AG08396 (cell line): ENCODE results near the gene ZBTB32.

Experiments used
- DNase-seq: peaks from one replicate; pipeline ENCODE4 v3.0.0; 2012; ENCODE audit warnings: low spot score, mixed read lengths

ZBTB32 gene

DNA sequence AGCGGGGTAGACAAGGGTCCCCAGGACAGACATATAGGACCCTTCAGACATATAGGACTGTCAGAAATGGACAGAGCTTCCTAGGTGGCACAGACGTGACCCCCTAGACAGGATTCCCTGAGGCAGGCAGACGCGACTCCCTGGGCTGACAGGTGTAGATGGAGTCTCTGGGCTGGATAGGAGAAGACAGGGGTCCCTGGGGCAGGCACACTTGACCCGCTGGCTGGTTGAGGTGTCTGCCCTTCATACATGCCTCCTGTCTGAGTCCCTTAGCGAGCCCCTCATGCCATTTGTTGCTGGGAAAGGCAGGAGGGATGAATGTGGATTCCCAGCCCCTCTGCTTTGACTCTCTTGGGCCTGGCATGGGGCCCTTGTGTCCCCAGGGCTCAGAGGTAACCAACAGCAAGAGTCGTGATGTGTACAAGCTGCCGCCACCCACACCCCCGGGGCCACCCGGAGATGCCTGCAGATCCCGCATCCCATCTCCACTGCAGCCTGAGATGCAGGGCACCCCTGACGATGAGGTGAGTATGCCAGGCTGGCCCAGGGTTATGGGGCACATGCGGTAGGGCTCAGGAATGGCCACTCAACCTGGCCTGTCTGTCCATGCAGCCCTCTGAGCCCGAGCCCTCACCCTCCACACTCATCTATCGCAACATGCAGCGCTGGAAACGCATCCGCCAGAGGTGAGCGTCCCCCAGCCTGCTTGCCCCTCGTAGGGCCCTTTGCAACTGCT, 49.4 kb downstream of the ZBTB32 start:
- no peak for DNase-seq

DNA sequence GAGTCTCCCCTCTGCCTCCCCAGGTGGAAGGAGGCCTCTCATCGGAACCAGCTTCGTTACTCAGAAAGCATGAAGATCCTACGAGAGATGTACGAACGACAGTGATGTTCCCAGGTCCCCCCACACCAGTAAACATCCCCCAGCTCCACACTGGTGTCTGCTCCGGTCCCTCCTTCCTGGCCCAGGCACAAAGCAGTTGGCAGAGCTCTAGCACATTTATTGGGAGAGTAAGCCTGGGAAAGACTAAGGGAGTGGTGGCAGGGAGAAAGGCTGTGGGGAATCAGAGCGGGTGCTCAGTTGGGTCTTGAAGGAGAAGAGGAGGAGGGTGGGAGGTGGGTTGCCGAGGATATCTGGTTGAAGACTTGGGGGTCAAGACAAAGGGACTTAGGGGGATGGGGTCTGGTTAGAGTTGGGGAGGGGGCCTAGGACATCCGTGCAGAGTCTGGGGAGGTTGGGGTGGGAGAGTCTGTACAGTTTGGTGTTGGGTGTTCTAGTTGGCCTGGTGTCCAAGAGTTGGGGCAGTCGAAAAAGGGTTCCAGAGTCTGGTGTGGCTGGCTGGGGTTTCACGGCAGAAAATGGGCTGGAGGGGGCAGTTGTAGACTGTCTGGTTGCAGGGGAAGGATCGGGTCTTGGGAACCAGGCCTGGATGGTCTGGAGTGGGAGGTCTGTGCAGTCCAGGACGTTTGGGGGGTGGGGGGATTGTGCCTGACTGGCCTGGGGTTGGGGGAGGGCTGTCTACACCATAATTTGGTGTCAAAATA, 50.2 kb downstream of the ZBTB32 start:
- no peak for DNase-seq

DNA sequence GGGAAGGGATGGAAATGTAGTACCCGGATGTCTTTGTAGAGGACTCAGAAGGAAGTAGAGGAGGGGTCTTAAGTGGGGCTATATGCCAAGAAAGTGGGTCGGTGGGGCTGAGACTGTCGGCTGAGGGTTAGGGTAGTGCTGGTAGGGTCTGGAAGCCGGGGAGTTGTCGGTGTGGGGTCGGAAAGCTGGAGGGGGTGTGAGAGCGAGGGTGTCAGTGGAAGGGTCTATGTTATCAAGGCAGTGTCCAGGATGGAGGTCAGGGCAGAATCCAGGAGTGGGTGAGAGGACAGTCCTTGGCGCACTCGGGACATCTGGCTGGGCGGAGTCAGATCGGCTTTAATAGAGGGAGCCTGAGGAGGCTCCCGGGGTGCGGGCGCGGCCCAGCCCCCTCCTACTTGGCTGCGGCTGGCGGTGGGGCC, 50.8 kb downstream of the ZBTB32 start:
- no peak for DNase-seq

DNA sequence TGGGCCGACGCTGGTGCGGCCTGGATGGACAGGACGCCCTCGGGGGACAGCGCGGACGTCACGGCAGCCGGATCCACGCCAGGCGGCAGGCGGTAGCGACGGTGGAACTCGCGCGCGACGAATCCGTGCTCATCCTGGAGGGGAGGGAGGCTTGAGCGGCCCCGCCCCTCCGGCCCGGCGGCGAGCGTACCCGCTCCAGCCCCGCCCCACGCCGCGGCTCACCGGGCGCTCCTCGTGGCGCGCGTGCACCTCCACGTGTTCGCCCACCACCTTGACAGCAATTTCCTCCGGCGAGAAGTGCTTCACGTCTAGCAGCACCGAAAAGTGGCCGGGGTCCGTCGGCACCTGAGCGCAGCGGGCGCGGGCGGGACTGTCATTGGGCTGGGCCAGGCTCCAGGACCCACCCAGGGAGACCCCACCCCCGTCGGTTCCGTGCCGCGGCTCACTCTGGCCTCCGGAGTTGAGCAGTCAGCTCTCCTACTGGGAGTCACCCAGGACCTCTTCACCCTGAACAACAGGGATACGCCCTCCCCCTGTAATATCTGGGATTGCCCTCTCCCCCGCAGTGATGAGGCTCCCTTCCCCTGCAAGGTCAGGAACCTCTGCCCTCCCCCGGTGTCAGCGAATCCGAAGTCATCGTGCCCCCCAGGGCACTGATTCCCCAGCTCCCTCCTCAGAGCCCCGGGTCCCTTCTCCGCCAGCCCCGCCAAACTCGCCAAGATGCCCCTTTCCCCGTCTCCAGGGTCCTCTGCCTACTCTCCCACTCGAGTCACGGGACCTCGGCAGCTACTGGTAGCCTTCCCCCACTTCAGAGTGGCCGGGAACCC, 51.4 kb downstream of the ZBTB32 start:
- DNase-seq, result peak; percentile 77

DNA sequence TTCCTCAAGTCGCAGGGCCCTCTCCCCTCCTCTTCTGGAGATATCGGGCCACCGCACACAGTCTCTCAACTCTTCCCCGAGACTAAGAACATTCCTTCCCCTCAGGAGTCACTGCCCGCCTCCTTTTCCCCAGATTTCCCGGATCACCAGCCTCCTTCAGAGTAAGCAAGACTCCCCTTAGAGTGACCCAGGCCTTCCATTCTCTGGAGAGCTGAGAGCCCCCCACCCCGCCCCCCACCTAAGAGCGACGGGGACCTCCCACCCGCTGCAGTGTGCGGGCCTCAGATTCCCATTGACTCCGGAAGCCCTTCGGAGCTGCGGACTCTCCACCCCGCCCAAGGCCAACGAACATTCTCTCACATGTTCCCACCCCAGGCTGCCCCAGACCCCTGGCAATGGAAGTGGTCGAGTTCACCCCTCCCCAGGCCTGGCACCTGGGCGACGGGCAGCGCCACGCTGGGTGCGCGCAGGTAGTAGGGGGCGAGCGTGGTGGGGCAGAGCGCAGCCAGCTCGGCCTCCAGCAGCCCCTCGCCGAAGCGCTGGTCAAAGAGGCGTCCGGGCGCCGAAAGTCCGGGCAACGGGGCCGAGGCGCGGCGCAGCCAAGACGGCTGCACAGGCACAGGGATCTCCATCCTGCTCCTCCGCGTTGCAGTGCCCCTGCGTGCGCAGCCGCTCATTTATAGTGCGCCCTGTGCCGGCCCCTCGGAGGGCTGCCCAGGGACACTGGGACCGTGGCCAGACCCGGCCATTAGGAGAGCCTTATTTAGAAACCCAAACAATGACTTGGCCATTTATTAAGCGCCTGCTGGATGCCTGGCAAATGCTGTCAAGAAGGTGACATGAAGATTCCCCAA, 52.2 kb downstream of the ZBTB32 start, which contains the start of gene HSPB6:
Gene HSPB6 (minus strand): TSS at position 653 of the 854 bp plus-strand sequence. CDS start 21 bp downstream, at position 632.
- peak; percentile 62 for DNase-seq

DNA sequence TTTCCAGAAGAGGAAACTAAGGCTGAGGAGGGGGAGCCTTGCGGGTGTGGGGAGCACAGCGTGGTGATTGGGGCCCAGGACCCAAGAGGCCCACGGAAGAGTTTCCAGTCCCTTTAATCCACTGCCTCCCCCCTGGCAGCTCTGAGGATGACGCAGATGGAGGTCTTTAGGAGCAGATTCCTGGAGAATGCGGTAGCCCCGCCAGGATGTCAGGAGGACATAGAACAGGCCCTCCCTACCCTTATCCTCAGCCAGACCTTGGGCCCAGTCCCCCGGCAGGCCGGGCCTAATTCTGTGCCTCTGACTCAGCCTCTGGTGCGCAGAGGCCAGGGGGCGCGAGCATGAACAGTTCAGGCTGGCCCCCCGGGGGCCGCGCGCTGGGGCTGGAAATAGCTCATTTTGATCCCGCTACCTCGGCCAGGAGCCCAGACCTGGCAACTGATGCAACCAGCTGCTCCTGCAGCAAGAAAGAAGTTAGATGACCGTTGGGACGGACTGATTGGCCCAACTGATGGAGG, 52.9 kb downstream of the ZBTB32 start:
- DNase-seq, result peak; percentile 76

DNA sequence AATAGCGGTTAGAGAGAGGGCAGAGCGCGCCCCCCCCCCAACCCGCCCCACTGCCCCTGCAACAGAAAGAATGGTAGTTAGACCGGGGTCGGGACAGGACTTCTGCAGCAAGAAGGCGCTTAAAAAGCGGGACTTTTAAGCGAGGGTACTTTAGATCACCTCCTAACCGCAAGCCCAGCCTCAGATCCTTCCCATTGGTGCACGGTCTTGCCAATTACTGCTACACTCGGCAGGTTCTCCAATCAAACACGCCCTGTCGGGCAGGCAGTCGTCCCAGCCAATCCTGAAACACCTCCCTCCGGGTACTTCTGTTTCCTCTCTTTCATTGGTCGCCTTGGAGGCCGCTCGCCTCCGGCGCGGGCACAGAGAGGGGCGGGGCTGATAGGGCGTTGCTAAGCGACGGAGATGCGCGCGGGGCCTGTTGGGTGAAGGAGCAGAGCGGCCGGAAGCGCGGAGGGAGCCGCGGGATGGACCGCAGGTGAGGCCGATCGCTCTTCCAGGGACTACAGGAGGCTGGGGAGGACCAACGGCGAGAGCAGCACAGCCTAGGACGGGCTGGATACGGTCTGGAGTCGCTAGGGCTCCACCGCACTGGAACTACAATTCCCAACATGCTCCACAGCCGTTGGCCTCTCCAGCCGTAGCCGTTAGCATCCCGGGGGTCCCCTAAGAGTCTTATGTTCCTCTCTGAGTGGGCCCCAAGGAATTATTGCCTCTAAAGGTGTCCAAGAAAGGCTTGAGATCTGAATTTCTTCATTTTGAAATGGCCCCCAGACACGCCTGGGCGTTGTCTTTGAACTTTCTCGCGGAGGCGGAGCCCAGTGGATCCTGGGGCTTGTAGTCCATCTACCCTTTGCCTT, 53.6 kb downstream of the ZBTB32 start, which contains the start of gene PROSER3:
Gene PROSER3 (plus strand): TSS at position 428 of the 860 bp plus-strand sequence. CDS start 40 bp downstream, at position 468.
- DNase-seq, result peak; percentile 99

DNA sequence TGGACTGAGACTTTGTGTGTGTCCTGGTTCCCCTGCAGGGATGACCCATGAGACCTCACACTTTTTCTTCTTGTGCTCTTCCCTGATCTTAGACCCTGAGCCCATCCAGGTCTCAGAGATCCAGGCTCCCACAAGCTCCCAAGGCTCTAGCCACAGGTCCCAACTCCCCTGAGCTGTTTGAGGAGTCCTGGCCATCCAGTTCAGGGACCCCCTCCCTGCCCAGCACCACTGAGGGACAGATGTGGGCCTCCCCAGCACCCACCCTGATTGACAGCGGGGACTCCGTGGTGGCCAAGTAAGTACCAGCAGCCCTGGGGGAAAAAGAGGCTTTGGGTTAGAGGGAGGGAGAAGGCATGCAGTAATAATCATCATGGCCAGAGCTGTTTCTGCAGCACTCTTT, 55.3 kb downstream of the ZBTB32 start:
- DNase-seq, result no peak

DNA sequence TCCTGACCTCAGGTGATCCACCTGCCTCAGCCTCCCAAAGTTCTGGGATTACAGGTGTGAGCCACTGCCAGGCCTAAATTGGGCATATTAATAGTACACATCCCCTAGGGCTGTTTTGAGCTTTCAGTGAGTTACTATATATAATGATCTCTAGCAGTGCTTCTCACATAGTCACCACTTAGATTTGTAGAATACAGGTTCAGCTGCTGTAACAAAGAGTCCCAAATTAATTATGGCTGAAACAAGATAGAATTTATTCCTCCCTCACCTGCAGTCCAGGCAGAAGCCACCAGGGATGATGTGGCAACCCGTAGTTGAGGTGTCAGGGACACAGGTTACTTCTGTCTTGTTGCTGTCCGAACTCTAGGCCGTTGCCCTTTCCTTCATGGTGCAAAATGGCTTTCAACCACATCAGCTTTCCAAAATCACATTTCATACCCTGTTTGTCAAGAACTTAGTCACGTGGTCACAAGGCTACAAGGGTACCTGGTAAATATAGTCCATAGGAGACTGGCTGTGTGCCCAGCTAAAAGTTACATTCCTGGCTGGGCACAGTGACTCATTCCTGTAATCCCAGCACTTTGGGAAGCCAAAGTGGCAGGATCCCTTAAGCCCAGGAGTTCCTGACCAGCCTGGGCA, 56.5 kb downstream of the ZBTB32 start:
- no peak for DNase-seq

DNA sequence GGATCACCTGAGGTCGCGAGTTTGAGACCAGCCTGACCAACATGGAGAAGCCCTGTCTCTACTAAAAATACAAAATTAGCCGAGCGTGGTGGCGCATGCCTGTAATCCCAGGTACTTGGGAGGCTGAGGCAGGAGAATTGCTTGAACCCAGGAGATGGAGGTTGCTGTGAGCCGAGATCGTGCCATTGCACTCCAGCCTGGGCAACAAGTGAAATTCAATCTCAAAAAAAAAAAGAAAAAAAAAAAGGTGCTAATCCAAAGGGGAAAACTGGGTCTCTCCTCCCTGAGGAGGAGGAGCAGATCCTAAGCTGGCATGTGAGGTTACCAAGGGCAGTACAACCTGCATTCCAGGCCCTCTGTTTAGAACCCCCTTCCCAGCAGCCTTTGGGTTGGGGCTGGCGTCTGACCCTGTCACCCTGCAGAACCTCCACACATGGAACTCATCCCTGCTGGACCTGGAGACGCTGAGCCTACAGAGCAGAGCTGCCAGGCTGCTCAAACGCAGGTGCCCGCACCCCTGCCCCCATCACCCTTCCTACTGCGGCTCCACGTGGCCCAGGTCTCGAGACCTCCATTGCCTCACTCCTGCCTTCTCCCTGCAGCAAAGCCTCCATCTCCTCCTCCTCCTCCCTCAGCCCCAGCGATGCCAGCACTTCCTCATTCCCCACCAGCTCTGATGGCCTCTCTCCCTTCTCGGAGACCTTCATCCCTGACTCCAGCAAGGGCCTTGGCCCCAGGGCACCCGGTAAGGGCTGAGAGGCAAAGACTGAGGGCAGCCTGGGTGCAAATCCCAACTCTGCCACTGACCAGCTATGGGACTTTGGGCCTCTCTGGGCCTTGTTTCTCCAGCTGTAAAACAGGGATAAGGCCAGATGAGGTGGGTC, 60.3 kb downstream of the ZBTB32 start:
- no peak for DNase-seq
